Immature natural killer cell (primary cell): ENCODE measurements around the gene CCDC92. TPM values are rescaled to one million over a fixed set of nuclear protein-coding genes. Genes with fewer than 3 reads are reported as not detected.

ENCODE experiments used
- DNase-seq, 3 donors: peaks; one replicate each; pipeline ENCODE4 v3.0.0; 2022; ENCODE audit warnings: mixed read lengths in 1 of 3
- H3K27ac Mint-ChIP-seq, 6 donors: one replicate each; pipeline ENCODE4 v1.8.0; 2020; ENCODE audit warnings: mixed read lengths in 6 of 6, mild to moderate bottlenecking in 5 of 6, inconsistent platforms in 4 of 6, moderate library complexity in 3 of 6
- H3K27me3 Mint-ChIP-seq, 3 donors: one replicate each; pipeline ENCODE4 v1.8.0; 2020 to 2021; ENCODE audit warnings: low read depth in 3 of 3, mild to moderate bottlenecking in 3 of 3, mixed read lengths in 3 of 3, moderate library complexity in 3 of 3, inconsistent platforms in 1 of 3
- H3K36me3 Mint-ChIP-seq, 3 donors: one replicate each; pipeline ENCODE4 v1.8.0; 2020; ENCODE audit warnings: mixed read lengths in 3 of 3, inconsistent platforms in 2 of 3, mild to moderate bottlenecking in 2 of 3
- H3K4me1 Mint-ChIP-seq, 2 donors: one replicate each; pipeline ENCODE4 v1.8.0; 2020; ENCODE audit warnings: inconsistent platforms in 2 of 2, mild to moderate bottlenecking in 2 of 2, mixed read lengths in 2 of 2, moderate library complexity in 1 of 2
- H3K4me3 Mint-ChIP-seq, 5 donors: one replicate each; pipeline ENCODE4 v1.8.0; 2020; ENCODE audit warnings: mild to moderate bottlenecking in 5 of 5, mixed read lengths in 5 of 5, inconsistent platforms in 3 of 5, moderate library complexity in 3 of 5
- H3K9me3 Mint-ChIP-seq, 6 donors: one replicate each; pipeline ENCODE4 v1.8.0; 2020; ENCODE audit warnings: mild to moderate bottlenecking in 6 of 6, mixed read lengths in 6 of 6, inconsistent platforms in 4 of 6, moderate library complexity in 3 of 6
- polyA plus RNA-seq, 3 donors: library from polyadenylated mRNA; unstranded; fragments of 300-500 nt; fragmentation: Illumina TruSeq; gene quantifications; one replicate each; pipeline ENCODE4 v1.2.3, GENCODE V29; 2021

Gene CCDC92
- polyA plus RNA-seq, 3 donors from 2014 or later = 24.6 to 44.9 (median 25.1) TPM

GRCh38 chr12:123908884-123909725 is 63.5 kb downstream of the CCDC92 start:
- Mint-ChIP-seq H3K9me3 (no peaks in the 10 kb centered on the region), H3K4me1 (peaks cover 13 to 24% of the 10 kb centered on the region in 2 donors), H3K36me3 (no peaks in the 10 kb centered on the region), H3K27ac (peak overlapping the region in 2 of 6 donors; percentile 57 to 72), H3K27me3 (peaks cover 0 to 2% (median 2%) of the 10 kb centered on the region in 3 donors), H3K4me3 (no peak overlapping the region)
- no peak for DNase-seq

- no peaks in the 10 kb centered on the region for H3K36me3 Mint-ChIP-seq
- H3K4me1 Mint-ChIP-seq = peaks cover 13 to 23% of the 10 kb centered on the region in 2 donors
- no peak overlapping the region for H3K4me3 Mint-ChIP-seq
- no peak for DNase-seq
- peak overlapping the region in 1 of 6 donors; percentile 50 for H3K27ac Mint-ChIP-seq
- no peaks in the 10 kb centered on the region for H3K9me3 Mint-ChIP-seq
- H3K27me3 Mint-ChIP-seq = peaks cover 0 to 2% (median 2%) of the 10 kb centered on the region in 3 donors
These were observed 64.7 kb downstream of the CCDC92 start for GRCh38 chr12:123907726-123908476.

DNA sequence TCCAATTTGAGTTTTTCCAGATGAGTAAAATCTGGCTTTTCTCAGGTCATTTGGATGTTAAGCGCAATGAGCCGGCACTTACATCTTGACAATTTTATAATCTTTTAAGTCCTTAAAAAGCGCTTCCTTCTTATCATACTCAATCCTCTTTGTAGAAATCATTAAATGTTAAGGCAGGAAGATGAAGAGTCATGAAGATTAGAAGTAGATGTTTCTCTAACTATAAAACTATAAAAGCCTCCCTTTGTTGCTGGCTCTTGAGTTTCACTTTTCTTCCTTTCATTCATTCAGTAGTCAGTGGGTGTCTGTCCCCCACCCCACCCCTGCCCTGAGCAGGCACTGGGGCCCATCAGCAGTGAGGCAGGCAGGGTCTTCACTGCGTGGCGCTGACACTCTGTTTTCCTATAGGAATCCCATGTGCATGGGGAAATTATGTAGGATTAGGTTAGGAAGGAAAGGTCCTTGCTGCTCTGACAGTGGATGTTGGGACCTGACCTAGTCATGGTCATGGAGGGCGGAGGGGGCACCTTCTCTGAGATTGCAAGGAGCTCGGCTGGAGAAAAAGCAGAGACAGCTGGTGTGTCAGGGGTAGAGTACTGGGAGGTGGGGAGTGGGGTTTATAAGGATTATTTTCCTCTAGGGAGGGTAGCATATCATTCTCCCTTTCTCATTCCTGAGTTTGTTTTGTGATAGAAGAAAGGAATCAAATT is 65.8 kb downstream of the CCDC92 start:
- Mint-ChIP-seq H3K9me3 (no peaks in the 10 kb centered on the region), H3K27me3 (peaks cover 2 to 5% (median 4%) of the 10 kb centered on the region in 3 donors), H3K4me1 (peaks cover 11 to 18% of the 10 kb centered on the region in 2 donors), H3K36me3 (no peaks in the 10 kb centered on the region), H3K4me3 (no peak overlapping the region), H3K27ac (peak overlapping the region in 1 of 6 donors; percentile 59)
- DNase-seq = no peak

- Mint-ChIP-seq H3K9me3 (no peaks in the 10 kb centered on the region), H3K4me3 (no peak overlapping the region), H3K4me1 (peaks cover 4 to 12% of the 10 kb centered on the region in 2 donors), H3K36me3 (no peaks in the 10 kb centered on the region), H3K27me3 (peaks cover 2 to 5% (median 4%) of the 10 kb centered on the region in 3 donors), H3K27ac (peak overlapping the region in 2 of 6 donors; percentile 37 to 71)
- peak; percentile 61 to 67 (median 61) for DNase-seq
These were observed 67.2 kb downstream of the CCDC92 start for GRCh38 chr12:123905319-123905925.

DNA sequence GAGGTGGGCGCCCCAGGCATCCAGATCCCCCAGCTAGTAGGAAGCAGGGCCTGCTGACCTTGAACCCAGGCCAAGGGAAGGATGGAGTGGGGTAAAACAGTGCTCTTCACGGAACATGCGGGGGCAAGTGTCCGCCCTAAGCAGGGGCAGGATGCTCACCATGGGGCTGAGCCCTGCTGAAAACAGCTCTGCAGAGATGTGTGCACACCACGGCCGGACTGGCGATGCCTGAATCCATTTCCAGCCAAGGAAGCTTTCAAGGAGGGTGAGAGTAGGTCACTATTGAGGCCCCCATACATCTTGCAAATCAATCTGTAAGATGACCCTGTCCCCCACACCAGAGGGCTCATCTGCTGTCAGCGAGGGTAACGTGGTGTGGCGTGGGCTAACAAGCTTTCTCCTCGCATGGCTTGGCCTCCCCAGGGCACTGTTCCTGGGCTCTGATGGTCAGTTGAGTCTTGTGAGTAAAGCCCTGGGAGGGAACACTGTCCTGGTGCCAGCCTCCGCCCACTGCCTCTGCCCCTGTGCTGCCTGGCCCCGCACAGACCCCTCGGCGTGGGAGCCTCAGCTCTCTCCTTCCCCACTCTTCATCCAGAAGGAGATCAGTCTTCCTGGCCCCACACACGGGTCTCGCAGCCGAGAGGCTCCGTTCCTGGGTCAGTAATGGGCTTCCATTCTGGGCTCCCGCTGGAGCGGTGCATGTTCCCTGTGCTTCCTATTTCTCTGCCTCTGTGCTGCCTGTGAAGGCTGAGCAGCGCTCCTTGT is 69.1 kb downstream of the CCDC92 start:
- Mint-ChIP-seq H3K4me3 (no peak overlapping the region), H3K9me3 (no peaks in the 10 kb centered on the region), H3K36me3 (no peaks in the 10 kb centered on the region), H3K27me3 (peaks cover 4 to 5% (median 5%) of the 10 kb centered on the region in 3 donors), H3K4me1 (peaks cover 2 to 7% of the 10 kb centered on the region in 2 donors), H3K27ac (no peak overlapping the region)
- no peak for DNase-seq

GRCh38 chr12:123902821-123903220 is 69.8 kb downstream of the CCDC92 start:
- Mint-ChIP-seq H3K27ac (no peak overlapping the region), H3K4me3 (peak overlapping the region in 1 of 5 donors; percentile 84), H3K27me3 (peaks cover 4 to 5% (median 5%) of the 10 kb centered on the region in 3 donors)

GRCh38 chr12:123900871-123901376 is 71.7 kb downstream of the CCDC92 start:
- no peaks in the 10 kb centered on the region for H3K9me3 Mint-ChIP-seq

More at GRCh38 chr12:123902821-123903220, 69.8 kb downstream of the CCDC92 start:
- H3K4me1 Mint-ChIP-seq = peaks cover 2 to 7% of the 10 kb centered on the region in 2 donors
- H3K9me3 Mint-ChIP-seq = no peaks in the 10 kb centered on the region
- no peaks in the 10 kb centered on the region for H3K36me3 Mint-ChIP-seq
- no peak for DNase-seq

DNA sequence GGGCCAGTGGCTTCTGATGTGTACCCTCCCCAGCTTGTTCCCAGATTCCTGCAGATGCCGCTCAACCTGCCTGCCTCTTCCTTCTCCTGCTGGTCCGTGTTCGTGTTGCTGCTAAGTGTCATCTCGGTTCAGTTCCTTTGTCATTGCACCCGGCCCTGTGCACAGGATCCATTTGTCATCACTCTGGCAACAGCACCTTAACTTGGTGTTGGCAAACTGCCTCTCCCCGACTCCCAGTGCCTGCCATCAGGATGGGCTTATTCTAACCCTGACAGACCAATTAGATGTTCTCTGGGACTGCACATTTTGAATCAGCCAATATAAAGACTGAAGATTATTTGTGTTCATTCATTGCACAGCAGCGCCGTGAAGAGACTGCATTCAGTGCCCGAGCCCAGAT is 73.3 kb downstream of the CCDC92 start:
- DNase-seq = no peak
- no peaks in the 10 kb centered on the region for H3K4me1 Mint-ChIP-seq
- H3K4me3 Mint-ChIP-seq = no peak overlapping the region
- H3K9me3 Mint-ChIP-seq = no peaks in the 10 kb centered on the region
- peaks cover 4 to 10% (median 8%) of the 10 kb centered on the region in 3 donors for H3K27me3 Mint-ChIP-seq
- no peaks in the 10 kb centered on the region for H3K36me3 Mint-ChIP-seq
- no peak overlapping the region for H3K27ac Mint-ChIP-seq

More at GRCh38 chr12:123900871-123901376, 71.7 kb downstream of the CCDC92 start:
- Mint-ChIP-seq H3K4me1 (peaks cover 2 to 7% of the 10 kb centered on the region in 2 donors), H3K4me3 (no peak overlapping the region), H3K36me3 (no peaks in the 10 kb centered on the region), H3K27me3 (peaks cover 4 to 12% (median 8%) of the 10 kb centered on the region in 3 donors), H3K27ac (no peak overlapping the region)
- DNase-seq = no peak

- Mint-ChIP-seq H3K4me1 (no peaks in the 10 kb centered on the region), H3K4me3 (no peak overlapping the region), H3K27me3 (peaks cover 2 to 10% (median 8%) of the 10 kb centered on the region in 3 donors), H3K36me3 (no peaks in the 10 kb centered on the region), H3K9me3 (no peaks in the 10 kb centered on the region), H3K27ac (no peak overlapping the region)
- no peak for DNase-seq
These were observed 74.0 kb downstream of the CCDC92 start for GRCh38 chr12:123898673-123899072.

- H3K9me3 Mint-ChIP-seq = no peaks in the 10 kb centered on the region
- no peak overlapping the region for H3K27ac Mint-ChIP-seq
- no peak overlapping the region for H3K4me3 Mint-ChIP-seq
- no peaks in the 10 kb centered on the region for H3K36me3 Mint-ChIP-seq
- H3K27me3 Mint-ChIP-seq = peaks cover 2 to 13% (median 5%) of the 10 kb centered on the region in 3 donors
- DNase-seq = no peak
- H3K4me1 Mint-ChIP-seq = no peaks in the 10 kb centered on the region
These were observed 75.4 kb downstream of the CCDC92 start for GRCh38 chr12:123897221-123897620.

DNA sequence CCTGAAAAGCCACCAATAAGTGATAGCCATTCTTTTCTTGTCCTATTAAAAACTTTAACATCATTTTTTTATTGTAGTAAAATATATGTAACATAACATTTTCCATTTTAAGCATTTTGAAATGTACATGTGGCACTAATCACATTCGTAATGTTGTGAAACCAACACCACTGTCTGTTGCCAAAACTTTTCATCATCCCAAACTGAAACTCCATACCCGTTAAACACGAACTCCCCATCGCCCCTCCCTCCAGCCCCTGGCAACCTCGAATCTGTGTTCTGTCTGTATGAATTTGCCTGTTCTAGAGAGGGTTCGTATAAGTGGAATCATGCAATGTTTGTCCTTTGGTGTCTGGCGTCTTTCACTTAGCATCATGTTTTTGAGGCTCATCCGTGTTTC is 75.9 kb downstream of the CCDC92 start:
- Mint-ChIP-seq H3K4me1 (no peaks in the 10 kb centered on the region), H3K9me3 (no peaks in the 10 kb centered on the region), H3K27ac (no peak overlapping the region), H3K4me3 (no peak overlapping the region), H3K36me3 (no peaks in the 10 kb centered on the region), H3K27me3 (peaks cover 0 to 13% (median 4%) of the 10 kb centered on the region in 3 donors)
- DNase-seq = no peak

DNA sequence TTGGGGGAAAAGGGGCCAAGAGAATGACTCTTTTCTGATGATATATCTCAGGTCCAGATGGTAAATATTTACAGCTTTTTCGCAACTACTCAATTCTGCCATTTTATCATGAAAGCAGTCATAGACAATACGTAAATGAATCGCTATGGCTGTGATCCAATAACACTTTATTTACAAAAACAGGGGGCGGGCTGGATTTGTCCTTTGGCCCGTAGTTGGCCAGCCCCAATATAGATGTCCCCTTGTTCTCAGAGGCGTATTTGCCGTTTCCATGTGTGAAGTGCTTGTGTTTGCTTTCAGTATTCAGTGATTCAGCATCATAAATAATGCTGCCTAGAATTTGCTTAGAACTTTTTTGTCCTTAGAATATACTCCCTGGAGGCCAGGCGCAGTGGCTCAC is 77.2 kb downstream of the CCDC92 start:
- Mint-ChIP-seq H3K27me3 (peaks cover 0 to 15% (median 4%) of the 10 kb centered on the region in 3 donors), H3K4me1 (no peaks in the 10 kb centered on the region), H3K4me3 (no peak overlapping the region), H3K9me3 (no peaks in the 10 kb centered on the region), H3K36me3 (no peaks in the 10 kb centered on the region), H3K27ac (no peak overlapping the region)
- DNase-seq = no peak
